GM12873 (cell line): ENCODE measurements around the gene RPS19BP1.

ENCODE experiments used
- CTCF ChIP-seq: IDR thresholded peaks from 2 replicates; pipeline ENCODE4 v1.5.1; 2012; ENCODE audit warnings: low read depth, mild to moderate bottlenecking, moderate library complexity, low read length, control low read depth; ENCODE audit not compliant: insufficient read depth; ENCODE audit errors: missing control alignments

The RPS19BP1 gene

GRCh38 chr22:39575552-39575825 is 42.9 kb upstream of the RPS19BP1 start:
- TF ChIP-seq CTCF = no peak

GRCh38 chr22:39574779-39575551 is 42.4 kb upstream of the RPS19BP1 start:
- TF ChIP-seq CTCF = no peak

- TF ChIP-seq CTCF = no peak
Measured at GRCh38 chr22:39571538-39571937, 39.0 kb upstream of the RPS19BP1 start.

- no peak for TF ChIP-seq CTCF
Measured at GRCh38 chr22:39570665-39571064, 38.1 kb upstream of the RPS19BP1 start, which contains the start of gene CACNA1I. CACNA1I (plus strand) TSS chr22:39570753; CDS start chr22:39570753, 0 bp downstream.

GRCh38 chr22:39570226-39570625 is 37.7 kb upstream of the RPS19BP1 start:
- no peak for TF ChIP-seq CTCF

- no peak for TF ChIP-seq CTCF
Measured at GRCh38 chr22:39569066-39569465, 36.5 kb upstream of the RPS19BP1 start.

GRCh38 chr22:39568278-39568981 is 35.9 kb upstream of the RPS19BP1 start:
- no peak for TF ChIP-seq CTCF
